ENCODE measurements around the gene LPAR1.

DNA sequence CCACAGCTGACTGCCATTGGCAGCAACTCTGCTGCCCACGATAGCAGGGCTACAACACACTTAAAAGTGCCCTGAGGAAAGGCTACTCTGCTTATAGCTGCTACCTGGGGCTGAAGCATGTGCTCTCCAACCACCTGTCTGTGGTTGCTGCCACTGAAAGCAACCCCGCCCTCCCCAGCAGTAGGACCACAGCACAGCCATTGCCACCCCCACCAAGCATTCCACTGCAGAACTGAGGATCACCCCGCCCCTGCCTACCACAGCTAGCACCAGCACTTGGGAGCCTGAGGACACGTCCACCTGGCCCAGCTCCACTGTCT is 85.8 kb downstream of the LPAR1 start:
- TF ChIP-seq, protein P1, sequence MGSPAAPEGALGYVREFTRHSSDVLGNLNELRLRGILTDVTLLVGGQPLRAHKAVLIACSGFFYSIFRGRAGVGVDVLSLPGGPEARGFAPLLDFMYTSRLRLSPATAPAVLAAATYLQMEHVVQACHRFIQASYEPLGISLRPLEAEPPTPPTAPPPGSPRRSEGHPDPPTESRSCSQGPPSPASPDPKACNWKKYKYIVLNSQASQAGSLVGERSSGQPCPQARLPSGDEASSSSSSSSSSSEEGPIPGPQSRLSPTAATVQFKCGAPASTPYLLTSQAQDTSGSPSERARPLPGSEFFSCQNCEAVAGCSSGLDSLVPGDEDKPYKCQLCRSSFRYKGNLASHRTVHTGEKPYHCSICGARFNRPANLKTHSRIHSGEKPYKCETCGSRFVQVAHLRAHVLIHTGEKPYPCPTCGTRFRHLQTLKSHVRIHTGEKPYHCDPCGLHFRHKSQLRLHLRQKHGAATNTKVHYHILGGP (tag by site-specific recombination; IDR thresholded peaks at IDR 0.05): no peak
- TF ChIP-seq, protein P2, sequence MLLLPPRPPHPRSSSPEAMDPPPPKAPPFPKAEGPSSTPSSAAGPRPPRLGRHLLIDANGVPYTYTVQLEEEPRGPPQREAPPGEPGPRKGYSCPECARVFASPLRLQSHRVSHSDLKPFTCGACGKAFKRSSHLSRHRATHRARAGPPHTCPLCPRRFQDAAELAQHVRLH (tag by site-specific recombination; IDR thresholded peaks at IDR 0.05): no peak
- TF ChIP-seq ZNF146 (tag by site-specific recombination; IDR thresholded peaks at IDR 0.05): no peak
- no peak for TF ChIP-seq ZFHX2 (tag by site-specific recombination; conservative IDR thresholded peaks at IDR 0.05)
- no peak for TF ChIP-seq ZNF24 (tag by site-specific recombination; IDR thresholded peaks at IDR 0.05)
- TF ChIP-seq SP3 (tag by site-specific recombination; IDR thresholded peaks at IDR 0.05): no peak
- no peak for TF ChIP-seq ZNF23 (tag by site-specific recombination; IDR thresholded peaks at IDR 0.05; ENCODE audit: borderline replicate concordance)
- TF ChIP-seq ZNF501 (tag by site-specific recombination; IDR thresholded peaks at IDR 0.05): no peak
- TF ChIP-seq, protein P3, sequence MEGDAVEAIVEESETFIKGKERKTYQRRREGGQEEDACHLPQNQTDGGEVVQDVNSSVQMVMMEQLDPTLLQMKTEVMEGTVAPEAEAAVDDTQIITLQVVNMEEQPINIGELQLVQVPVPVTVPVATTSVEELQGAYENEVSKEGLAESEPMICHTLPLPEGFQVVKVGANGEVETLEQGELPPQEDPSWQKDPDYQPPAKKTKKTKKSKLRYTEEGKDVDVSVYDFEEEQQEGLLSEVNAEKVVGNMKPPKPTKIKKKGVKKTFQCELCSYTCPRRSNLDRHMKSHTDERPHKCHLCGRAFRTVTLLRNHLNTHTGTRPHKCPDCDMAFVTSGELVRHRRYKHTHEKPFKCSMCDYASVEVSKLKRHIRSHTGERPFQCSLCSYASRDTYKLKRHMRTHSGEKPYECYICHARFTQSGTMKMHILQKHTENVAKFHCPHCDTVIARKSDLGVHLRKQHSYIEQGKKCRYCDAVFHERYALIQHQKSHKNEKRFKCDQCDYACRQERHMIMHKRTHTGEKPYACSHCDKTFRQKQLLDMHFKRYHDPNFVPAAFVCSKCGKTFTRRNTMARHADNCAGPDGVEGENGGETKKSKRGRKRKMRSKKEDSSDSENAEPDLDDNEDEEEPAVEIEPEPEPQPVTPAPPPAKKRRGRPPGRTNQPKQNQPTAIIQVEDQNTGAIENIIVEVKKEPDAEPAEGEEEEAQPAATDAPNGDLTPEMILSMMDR (tag by site-specific recombination; IDR thresholded peaks at IDR 0.05): no peak
- TF ChIP-seq REST (tag by site-specific recombination; IDR thresholded peaks at IDR 0.05): no peak
- TF ChIP-seq, protein P4, sequence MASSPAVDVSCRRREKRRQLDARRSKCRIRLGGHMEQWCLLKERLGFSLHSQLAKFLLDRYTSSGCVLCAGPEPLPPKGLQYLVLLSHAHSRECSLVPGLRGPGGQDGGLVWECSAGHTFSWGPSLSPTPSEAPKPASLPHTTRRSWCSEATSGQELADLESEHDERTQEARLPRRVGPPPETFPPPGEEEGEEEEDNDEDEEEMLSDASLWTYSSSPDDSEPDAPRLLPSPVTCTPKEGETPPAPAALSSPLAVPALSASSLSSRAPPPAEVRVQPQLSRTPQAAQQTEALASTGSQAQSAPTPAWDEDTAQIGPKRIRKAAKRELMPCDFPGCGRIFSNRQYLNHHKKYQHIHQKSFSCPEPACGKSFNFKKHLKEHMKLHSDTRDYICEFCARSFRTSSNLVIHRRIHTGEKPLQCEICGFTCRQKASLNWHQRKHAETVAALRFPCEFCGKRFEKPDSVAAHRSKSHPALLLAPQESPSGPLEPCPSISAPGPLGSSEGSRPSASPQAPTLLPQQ (tag by site-specific recombination; IDR thresholded peaks at IDR 0.05): no peak
